Aorta (tissue), 5 donors: ENCODE results near the gene TTC39B. TPM values are rescaled to one million over a fixed set of nuclear protein-coding genes. Genes with fewer than 3 reads are reported as not detected.
"Not testable (repeated sequence)": the region's sequence is repeated elsewhere in the genome, so short reads cannot be mapped to it uniquely, and the experiment has no call there.

Experiments used
- ATAC-seq: fragments of 200-7000 bp; cut with Tn5 transposase; one replicate; pipeline ENCODE4 v1.9.1; 2022; ENCODE audit warnings: moderate library complexity; ENCODE audit not compliant: low FRiP score
- DNase-seq, 2 donors: peaks; one replicate each; pipeline ENCODE4 v3.0.0-alpha.2; 2020
- H3K27ac ChIP-seq, 2 donors: one replicate each; pipeline ENCODE4 v1.5.1; 2013; ENCODE audit warnings: low read length in 2 of 2, mild to moderate bottlenecking in 2 of 2, moderate library complexity in 2 of 2, control low read depth in 1 of 2, inconsistent platforms in 1 of 2, low read depth in 1 of 2
- H3K27me3 ChIP-seq, 2 donors: one replicate each; pipeline ENCODE4 v1.6.1; 2013; ENCODE audit warnings: control low read depth in 1 of 2, low read length in 1 of 2, mild to moderate bottlenecking in 1 of 2, moderate library complexity in 1 of 2; ENCODE audit not compliant: insufficient read depth in 2 of 2, control insufficient read depth in 1 of 2
- H3K36me3 ChIP-seq, 2 donors: one replicate each; pipeline ENCODE4 v1.6.1; 2013; ENCODE audit warnings: control low read depth in 1 of 2, low read length in 1 of 2, mild to moderate bottlenecking in 1 of 2; ENCODE audit not compliant: insufficient read depth in 2 of 2, control insufficient read depth in 1 of 2
- H3K4me1 ChIP-seq, 2 donors: one replicate each; pipeline ENCODE4 v1.6.1; 2013; ENCODE audit warnings: low read length in 2 of 2, control low read depth in 1 of 2, mild to moderate bottlenecking in 1 of 2, moderate library complexity in 1 of 2; ENCODE audit not compliant: insufficient read depth in 2 of 2, control insufficient read depth in 1 of 2
- H3K4me3 ChIP-seq, 2 donors: one replicate each; pipeline ENCODE4 v1.5.1; 2013; ENCODE audit warnings: low read length in 2 of 2, control low read depth in 1 of 2, mild to moderate bottlenecking in 1 of 2
- H3K9me3 ChIP-seq: one replicate; pipeline ENCODE4 v1.6.1; 2013; ENCODE audit warnings: mild to moderate bottlenecking, low read length; ENCODE audit not compliant: control insufficient read depth
- WGBS, 2 donors: extraction: QIAGEN DNeasy Blood & Tissue Kit; methylation state at CpG; one replicate each; pipeline ENCODE4 v1.1.7; 2013; 5-methylcytosine and 5-hydroxymethylcytosine counted together
- intact Hi-C, 2 donors: fragments of 100-400 bp; cut with DNase I; formaldehyde crosslinking; loops; one replicate each; pipeline versions ENCODE4 v1.14.2 to v1.15.0; 2022
- polyA plus RNA-seq, 2 donors: library from polyadenylated mRNA; stranded (reverse); fragments of 200-250 nt; gene quantifications; one replicate each; pipeline ENCODE4 v1.2.3, GENCODE V29; 2013
- total RNA-seq, 2 donors: library from RNA; stranded (reverse); fragmentation: NEBNext Ultra II Directional; extraction: Animal tissue kit (Norgen Biotek cat#: 25700); gene quantifications; one replicate each; pipeline ENCODE4 v1.2.1, GENCODE V29; 2021
- donor health status: healthy with polysubstance abuse.
- donor health status: Bipolar disorder and iron deficiency.
- donor health status: DM: no; HTN: no; CAD: no.
- donor health status: DM: no; HTN: no; CAD: no.
- donor health status: DM: yes; HTN: yes; CAD: no.

Gene TTC39B
- total and polyA plus RNA-seq, 4 donors: 6.1 to 40.8 (median 26.8) TPM

GRCh38 chr9:15239816-15240215 is 67.2 kb downstream of the TTC39B start:
- intact Hi-C loops: loop anchor here in 1 of 2 donors (10.0 kb wide), 1 partner anchor 55 kb away; no protein-coding TSS in a partner anchor
- WGBS, 2 donors: 68 to 88% methylated on average over 2 of the region's 2 CpGs
- peak overlapping the region in 1 of 2 donors; percentile 93 for H3K27ac ChIP-seq

GRCh38 chr9:15238646-15239045 is 68.4 kb downstream of the TTC39B start:
- 77 to 85% methylated on average over 5 of the region's 5 CpGs for WGBS, 2 donors
- Histone ChIP-seq H3K4me3 (no peak overlapping the region), H3K4me1 (peaks cover 2 to 11% of the 10 kb centered on the region in 2 donors), H3K27ac (no peak overlapping the region), H3K9me3 (no peaks in the 10 kb centered on the region), H3K27me3 (no peaks in the 10 kb centered on the region), H3K36me3 (no peaks in the 10 kb centered on the region)
- no peak for DNase-seq
- no peak for ATAC-seq
- intact Hi-C loops: no loop called here

More at GRCh38 chr9:15239816-15240215, 67.2 kb downstream of the TTC39B start:
- Histone ChIP-seq H3K4me1 (peaks cover 4 to 16% of the 10 kb centered on the region in 2 donors), H3K4me3 (no peak overlapping the region), H3K9me3 (no peaks in the 10 kb centered on the region), H3K36me3 (no peaks in the 10 kb centered on the region), H3K27me3 (no peaks in the 10 kb centered on the region)
- DNase-seq (no peak), ATAC-seq (peak; percentile 47)

GRCh38 chr9:15235658-15236057 is 71.4 kb downstream of the TTC39B start:
- no peak overlapping the region for H3K4me3 ChIP-seq
- ATAC-seq (no peak), DNase-seq (no peak)
- no peaks in the 10 kb centered on the region for H3K9me3 ChIP-seq
- WGBS, 2 donors: 74 to 76% methylated on average over 2 of the region's 2 CpGs
- no peak overlapping the region for H3K27ac ChIP-seq
- no peaks in the 10 kb centered on the region for H3K36me3 ChIP-seq
- intact Hi-C loops: no loop called here
- H3K27me3 ChIP-seq: no peaks in the 10 kb centered on the region
- H3K4me1 ChIP-seq: peaks cover 0 to 2% of the 10 kb centered on the region in 2 donors

- H3K9me3 ChIP-seq, H3K4me3 ChIP-seq, ATAC-seq, H3K27me3 ChIP-seq, H3K27ac ChIP-seq, H3K36me3 ChIP-seq, intact Hi-C loops, H3K4me1 ChIP-seq, DNase-seq: not testable (repeated sequence)
- WGBS, 2 donors: 97 to 98% methylated on average over 9 to 38 of the region's 41 CpGs
Measured at GRCh38 chr9:15233941-15234490, 73.0 kb downstream of the TTC39B start.

GRCh38 chr9:15232706-15233280 is 74.2 kb downstream of the TTC39B start:
- H3K36me3 ChIP-seq, DNase-seq, H3K4me3 ChIP-seq, H3K9me3 ChIP-seq, H3K4me1 ChIP-seq, ATAC-seq, H3K27me3 ChIP-seq, intact Hi-C loops, H3K27ac ChIP-seq: not testable (repeated sequence)
- 97% methylated on average over 28 to 29 of the region's 29 CpGs for WGBS, 2 donors

GRCh38 chr9:15231788-15232635 is 75.0 kb downstream of the TTC39B start:
- peaks cover 0 to 2% of the 10 kb centered on the region in 2 donors for H3K4me1 ChIP-seq
- peak; percentile 46 for ATAC-seq
- intact Hi-C loops: no loop called here
- no peak for DNase-seq
- no peak overlapping the region for H3K4me3 ChIP-seq
- H3K27ac ChIP-seq: no peak overlapping the region
- no peaks in the 10 kb centered on the region for H3K9me3 ChIP-seq
- WGBS, 2 donors: 67 to 69% methylated on average over 13 of the region's 13 CpGs
- H3K36me3 ChIP-seq: no peaks in the 10 kb centered on the region
- no peaks in the 10 kb centered on the region for H3K27me3 ChIP-seq

GRCh38 chr9:15229409-15229808 is 77.6 kb downstream of the TTC39B start:
- DNase-seq (no peak), ATAC-seq (no peak)
- no peaks in the 10 kb centered on the region for H3K36me3 ChIP-seq
- H3K27ac ChIP-seq: no peak overlapping the region
- H3K4me1 ChIP-seq: peaks cover 0 to 2% of the 10 kb centered on the region in 2 donors
- WGBS, 2 donors: 88 to 92% methylated on average over 5 of the region's 5 CpGs
- H3K4me3 ChIP-seq: no peak overlapping the region
- intact Hi-C loops: no loop called here
- no peaks in the 10 kb centered on the region for H3K9me3 ChIP-seq
- no peaks in the 10 kb centered on the region for H3K27me3 ChIP-seq

- Histone ChIP-seq H3K36me3 (peaks cover 0 to 2% of the 10 kb centered on the region in 2 donors), H3K27me3 (no peaks in the 10 kb centered on the region), H3K27ac (no peak overlapping the region), H3K4me3 (no peak overlapping the region), H3K9me3 (no peaks in the 10 kb centered on the region), H3K4me1 (peaks cover 0 to 2% of the 10 kb centered on the region in 2 donors)
- no peak for ATAC-seq
- intact Hi-C loops: no loop called here
- 95% methylated on average over 4 of the region's 4 CpGs for WGBS, 2 donors
- DNase-seq: no peak
Measured at GRCh38 chr9:15227491-15227890, 79.5 kb downstream of the TTC39B start.
